ENCODE results near the gene RRBP1. TPM values are rescaled to one million over a fixed set of nuclear protein-coding genes. Genes with fewer than 3 reads are reported as not detected.

Gene RRBP1
- total and polyA plus RNA-seq, 4 donors: 75.4 to 202 (median 130) TPM

DNA sequence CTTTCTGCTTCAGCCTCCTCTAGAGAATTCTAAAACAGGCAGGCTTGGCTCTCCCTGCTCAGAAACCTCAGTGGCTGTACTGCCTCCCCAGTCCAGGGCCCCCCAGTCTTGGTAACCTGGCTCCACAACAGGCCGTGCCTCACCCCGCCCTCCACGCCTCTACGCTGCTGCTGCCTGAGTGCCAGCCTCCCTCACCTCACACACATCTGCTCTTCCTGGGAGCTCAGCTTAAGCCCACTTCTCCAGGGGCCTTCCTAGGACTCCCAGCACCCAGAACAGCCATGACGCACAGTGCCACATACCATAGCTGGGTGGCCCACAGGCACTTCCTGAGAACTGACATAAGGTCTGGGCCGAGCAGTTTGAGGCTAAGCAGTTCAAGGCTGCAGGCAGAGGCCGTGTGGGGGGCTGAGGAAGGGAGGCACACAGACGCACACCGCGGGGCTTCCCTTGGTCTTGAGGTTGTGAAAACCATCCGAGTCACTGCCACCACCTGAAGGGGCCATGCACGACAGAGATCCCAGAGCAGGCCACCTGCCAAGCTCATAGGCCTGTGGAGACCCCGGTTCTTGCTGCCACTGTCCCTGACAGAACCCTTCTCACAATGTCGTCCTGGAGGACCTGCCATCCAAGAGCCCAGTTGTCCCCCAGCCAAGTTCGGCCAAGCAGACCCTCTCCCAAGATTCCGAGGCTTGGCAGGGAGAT, 69.6 kb downstream of the RRBP1 start:
- H3K36me3 ChIP-seq (ENCODE audit: control insufficient read depth in 4 of 4, insufficient read depth in 3 of 4, low read depth in 1 of 4, low read length in 3 of 4): peaks cover 15 to 39% (median 18%) of the 10 kb centered on the region in 4 donors

DNA sequence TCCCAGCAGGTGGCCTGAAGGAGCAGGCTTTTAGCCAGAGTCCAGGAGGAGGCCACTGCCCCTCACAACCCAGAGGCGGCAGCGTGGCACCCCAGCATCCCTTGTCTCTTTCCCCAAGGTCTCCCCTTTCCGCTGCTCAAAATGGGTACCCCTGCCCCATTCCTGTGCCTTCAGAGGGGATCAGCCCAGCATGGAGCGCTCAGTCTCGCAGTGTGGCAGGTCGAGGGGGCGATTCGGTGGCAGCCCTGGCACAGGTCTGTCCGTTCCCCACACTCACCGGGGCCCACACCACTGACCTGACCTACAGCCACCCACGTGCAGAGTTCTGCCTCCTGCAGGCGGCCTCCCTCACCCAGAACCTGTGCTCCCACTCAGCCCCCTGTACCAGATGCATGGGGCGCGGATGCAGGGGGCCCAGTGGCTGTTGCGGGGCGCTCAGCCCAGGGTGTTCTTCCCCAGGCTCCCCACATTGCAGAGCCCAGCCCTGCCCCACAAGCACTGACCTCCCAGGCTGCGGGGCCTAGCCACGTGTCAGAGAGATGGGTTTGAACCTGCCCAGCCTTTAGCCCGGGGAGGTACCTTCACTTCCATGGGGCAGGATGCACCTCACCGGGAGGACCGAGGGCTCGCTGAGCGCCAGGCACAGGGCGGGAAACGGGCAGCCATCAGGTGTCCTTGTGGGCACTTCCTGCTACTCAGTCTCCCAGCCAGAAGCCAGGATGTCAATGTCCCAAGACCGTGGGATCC, 70.3 kb downstream of the RRBP1 start:
- DNase-seq (ENCODE audit: low spot score): peak; percentile 32
- Histone ChIP-seq H3K27me3 (ENCODE audit: control insufficient read depth in 4 of 4, insufficient read depth in 4 of 4, low read length in 3 of 4) (no peaks in the 10 kb centered on the region), H3K4me3 (ENCODE audit: low read depth in 1 of 3, low read length in 3 of 3) (no peak overlapping the region), H3K9me3 (ENCODE audit: control insufficient read depth in 4 of 4, low read length in 3 of 4) (no peaks in the 10 kb centered on the region), H3K36me3 (ENCODE audit: control insufficient read depth in 4 of 4, insufficient read depth in 3 of 4, low read depth in 1 of 4, low read length in 3 of 4) (peaks cover 13 to 32% (median 16%) of the 10 kb centered on the region in 4 donors), H3K9ac (ENCODE audit: low read depth in 1 of 2, low read length in 2 of 2) (no peak overlapping the region), H3K27ac (ENCODE audit: low read depth in 1 of 2, low read length in 2 of 2) (peak overlapping the region; percentile 8 to 48), H3K4me1 (ENCODE audit: control insufficient read depth in 4 of 4, insufficient read depth in 4 of 4, low read length in 3 of 4) (peaks cover 0 to 8% (median 3%) of the 10 kb centered on the region in 4 donors)
- 70% methylated on average over 26 of the region's 26 CpGs for WGBS
- TF ChIP-seq RAD21 (IDR thresholded peaks at IDR 0.05) (peak; percentile 48 to 74), SP1 (IDR thresholded peaks at IDR 0.05) (no peak), EGR1 (IDR thresholded peaks at IDR 0.05; ENCODE audit: low read depth in 2 of 2) (no peak), TAF1 (conservative IDR thresholded peaks at IDR 0.05) (no peak), GABPA (IDR thresholded peaks at IDR 0.05 in 1 of 2, conservative IDR thresholded peaks at IDR 0.05 in 1 of 2) (no peak), FOXA1 (IDR thresholded peaks at IDR 0.05) (no peak), FOXA2 (IDR thresholded peaks at IDR 0.05) (no peak)
- TF ChIP-seq, protein P1, sequence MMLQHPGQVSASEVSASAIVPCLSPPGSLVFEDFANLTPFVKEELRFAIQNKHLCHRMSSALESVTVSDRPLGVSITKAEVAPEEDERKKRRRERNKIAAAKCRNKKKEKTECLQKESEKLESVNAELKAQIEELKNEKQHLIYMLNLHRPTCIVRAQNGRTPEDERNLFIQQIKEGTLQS (IDR thresholded peaks at IDR 0.05): no peak

More for the DNA sequence above, 69.6 kb downstream of the RRBP1 start:
- TF ChIP-seq TAF1 (conservative IDR thresholded peaks at IDR 0.05) (no peak), HNF4G (IDR thresholded peaks at IDR 0.05) (no peak), EGR1 (IDR thresholded peaks at IDR 0.05; ENCODE audit: low read depth in 2 of 2) (no peak), FOXA2 (IDR thresholded peaks at IDR 0.05) (no peak), SP1 (IDR thresholded peaks at IDR 0.05) (no peak)
- no peaks in the 10 kb centered on the region for H3K27me3 ChIP-seq (ENCODE audit: control insufficient read depth in 4 of 4, insufficient read depth in 4 of 4, low read length in 3 of 4)
- no peak overlapping the region for H3K9ac ChIP-seq (ENCODE audit: low read depth in 1 of 2, low read length in 2 of 2)
- no peaks in the 10 kb centered on the region for H3K9me3 ChIP-seq (ENCODE audit: control insufficient read depth in 4 of 4, low read length in 3 of 4)
- WGBS: 70% methylated on average over 16 of the region's 16 CpGs
- H3K4me1 ChIP-seq (ENCODE audit: control insufficient read depth in 4 of 4, insufficient read depth in 4 of 4, low read length in 3 of 4): peaks cover 0 to 8% (median 3%) of the 10 kb centered on the region in 4 donors
- H3K4me3 ChIP-seq (ENCODE audit: low read depth in 1 of 3, low read length in 3 of 3): no peak overlapping the region
- peak overlapping the region; percentile 8 to 48 for H3K27ac ChIP-seq (ENCODE audit: low read depth in 1 of 2, low read length in 2 of 2)
- peak; percentile 34 for DNase-seq (ENCODE audit: low spot score)

DNA sequence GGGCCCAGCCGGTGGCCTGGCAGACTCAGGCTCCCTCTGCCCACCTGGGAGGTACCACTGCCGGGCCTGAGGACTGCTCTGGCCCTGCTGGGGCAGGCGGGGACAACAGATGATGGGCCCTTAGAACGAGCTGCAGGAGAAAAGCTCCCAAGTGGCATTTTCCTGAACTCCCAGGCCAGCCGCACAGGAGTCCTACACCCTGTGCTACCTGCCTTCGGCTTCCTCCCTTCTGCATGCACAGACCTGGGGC, 70.8 kb downstream of the RRBP1 start:
- peak; percentile 34 for DNase-seq (ENCODE audit: low spot score)
- TF ChIP-seq EGR1 (IDR thresholded peaks at IDR 0.05; ENCODE audit: low read depth in 2 of 2): no peak
- TF ChIP-seq, protein P2, sequence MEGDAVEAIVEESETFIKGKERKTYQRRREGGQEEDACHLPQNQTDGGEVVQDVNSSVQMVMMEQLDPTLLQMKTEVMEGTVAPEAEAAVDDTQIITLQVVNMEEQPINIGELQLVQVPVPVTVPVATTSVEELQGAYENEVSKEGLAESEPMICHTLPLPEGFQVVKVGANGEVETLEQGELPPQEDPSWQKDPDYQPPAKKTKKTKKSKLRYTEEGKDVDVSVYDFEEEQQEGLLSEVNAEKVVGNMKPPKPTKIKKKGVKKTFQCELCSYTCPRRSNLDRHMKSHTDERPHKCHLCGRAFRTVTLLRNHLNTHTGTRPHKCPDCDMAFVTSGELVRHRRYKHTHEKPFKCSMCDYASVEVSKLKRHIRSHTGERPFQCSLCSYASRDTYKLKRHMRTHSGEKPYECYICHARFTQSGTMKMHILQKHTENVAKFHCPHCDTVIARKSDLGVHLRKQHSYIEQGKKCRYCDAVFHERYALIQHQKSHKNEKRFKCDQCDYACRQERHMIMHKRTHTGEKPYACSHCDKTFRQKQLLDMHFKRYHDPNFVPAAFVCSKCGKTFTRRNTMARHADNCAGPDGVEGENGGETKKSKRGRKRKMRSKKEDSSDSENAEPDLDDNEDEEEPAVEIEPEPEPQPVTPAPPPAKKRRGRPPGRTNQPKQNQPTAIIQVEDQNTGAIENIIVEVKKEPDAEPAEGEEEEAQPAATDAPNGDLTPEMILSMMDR (IDR thresholded peaks at IDR 0.05; ENCODE audit: low read depth, low read length, missing input control): peak; percentile 45
- Histone ChIP-seq H3K9me3 (ENCODE audit: control insufficient read depth in 4 of 4, low read length in 3 of 4) (no peaks in the 10 kb centered on the region), H3K36me3 (ENCODE audit: control insufficient read depth in 4 of 4, insufficient read depth in 3 of 4, low read depth in 1 of 4, low read length in 3 of 4) (peaks cover 9 to 27% (median 15%) of the 10 kb centered on the region in 4 donors), H3K27me3 (ENCODE audit: control insufficient read depth in 4 of 4, insufficient read depth in 4 of 4, low read length in 3 of 4) (no peaks in the 10 kb centered on the region), H3K9ac (ENCODE audit: low read depth in 1 of 2, low read length in 2 of 2) (no peak overlapping the region), H3K4me1 (ENCODE audit: control insufficient read depth in 4 of 4, insufficient read depth in 4 of 4, low read length in 3 of 4) (peaks cover 0 to 8% (median 4%) of the 10 kb centered on the region in 4 donors), H3K4me3 (ENCODE audit: low read depth in 1 of 3, low read length in 3 of 3) (no peak overlapping the region), H3K27ac (ENCODE audit: low read depth in 1 of 2, low read length in 2 of 2) (peak overlapping the region; percentile 13 to 22)
- WGBS: 64% methylated on average over 6 of the region's 6 CpGs
